ENCODE results near the gene FGGY.

The FGGY gene

DNA sequence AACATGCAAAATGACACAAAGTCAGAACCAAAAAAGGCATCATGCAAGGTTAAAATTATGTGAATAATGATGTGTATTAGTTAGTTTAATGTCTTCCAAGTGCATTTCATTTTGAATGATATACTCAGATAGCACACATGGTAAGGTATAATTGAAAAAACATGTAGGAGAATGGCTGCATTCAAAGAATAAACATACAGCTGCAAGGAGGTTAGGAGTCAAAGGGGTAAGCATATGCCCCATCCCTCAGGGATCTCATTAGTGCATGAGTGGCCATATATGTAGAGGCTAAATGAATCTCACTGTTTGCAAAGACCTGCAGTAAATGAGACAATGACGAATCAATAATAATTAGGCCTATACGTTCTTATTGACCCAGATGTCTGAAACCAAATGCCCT lies 338.2 kb downstream of the FGGY start:
- no peak overlapping the region for H3K4me3 ChIP-seq (ENCODE audit: low read depth, low read length)
- no peak for DNase-seq (ENCODE audit: low read depth)

DNA sequence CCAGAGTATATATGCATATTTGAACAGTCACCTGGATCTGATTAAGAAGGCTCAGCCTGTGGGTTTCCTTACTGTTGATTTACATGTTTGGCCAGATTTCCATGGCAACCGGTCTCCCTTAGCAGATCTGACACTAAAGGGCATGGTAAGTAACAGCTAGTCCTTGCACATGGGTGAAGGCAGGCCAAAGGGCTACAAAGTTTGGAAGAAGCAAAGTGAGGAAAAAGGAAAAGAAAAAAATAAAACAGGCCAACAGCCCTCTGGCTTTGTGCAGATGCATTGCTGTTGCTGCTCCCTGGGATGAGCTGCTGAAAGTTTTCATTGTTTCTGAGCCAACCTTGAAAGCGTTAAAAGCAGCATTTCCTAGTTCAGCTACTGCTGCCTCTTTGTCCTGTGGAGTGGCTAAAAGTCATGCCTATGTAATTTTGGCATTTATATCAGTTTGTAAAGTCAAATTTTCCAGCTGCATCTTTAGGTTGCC lies 341.4 kb downstream of the FGGY start:
- TF ChIP-seq MYC (IDR thresholded peaks at IDR 0.05; ENCODE audit: low read depth, low read length) = no peak
- no peak for TF ChIP-seq POLR2A (IDR thresholded peaks at IDR 0.05; ENCODE audit: extremely low read depth, insufficient read length)
- TF ChIP-seq, protein P1, sequence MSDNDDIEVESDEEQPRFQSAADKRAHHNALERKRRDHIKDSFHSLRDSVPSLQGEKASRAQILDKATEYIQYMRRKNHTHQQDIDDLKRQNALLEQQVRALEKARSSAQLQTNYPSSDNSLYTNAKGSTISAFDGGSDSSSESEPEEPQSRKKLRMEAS (IDR thresholded peaks at IDR 0.05; ENCODE audit: low read depth, low read length) = no peak
- TF ChIP-seq, protein P2, sequence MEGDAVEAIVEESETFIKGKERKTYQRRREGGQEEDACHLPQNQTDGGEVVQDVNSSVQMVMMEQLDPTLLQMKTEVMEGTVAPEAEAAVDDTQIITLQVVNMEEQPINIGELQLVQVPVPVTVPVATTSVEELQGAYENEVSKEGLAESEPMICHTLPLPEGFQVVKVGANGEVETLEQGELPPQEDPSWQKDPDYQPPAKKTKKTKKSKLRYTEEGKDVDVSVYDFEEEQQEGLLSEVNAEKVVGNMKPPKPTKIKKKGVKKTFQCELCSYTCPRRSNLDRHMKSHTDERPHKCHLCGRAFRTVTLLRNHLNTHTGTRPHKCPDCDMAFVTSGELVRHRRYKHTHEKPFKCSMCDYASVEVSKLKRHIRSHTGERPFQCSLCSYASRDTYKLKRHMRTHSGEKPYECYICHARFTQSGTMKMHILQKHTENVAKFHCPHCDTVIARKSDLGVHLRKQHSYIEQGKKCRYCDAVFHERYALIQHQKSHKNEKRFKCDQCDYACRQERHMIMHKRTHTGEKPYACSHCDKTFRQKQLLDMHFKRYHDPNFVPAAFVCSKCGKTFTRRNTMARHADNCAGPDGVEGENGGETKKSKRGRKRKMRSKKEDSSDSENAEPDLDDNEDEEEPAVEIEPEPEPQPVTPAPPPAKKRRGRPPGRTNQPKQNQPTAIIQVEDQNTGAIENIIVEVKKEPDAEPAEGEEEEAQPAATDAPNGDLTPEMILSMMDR (IDR thresholded peaks at IDR 0.05; ENCODE audit: low read depth, low read length) = no peak
- no peak for DNase-seq (ENCODE audit: low read depth)
- H3K4me3 ChIP-seq (ENCODE audit: low read depth, low read length) = no peak overlapping the region

More for the DNA sequence above, 338.2 kb downstream of the FGGY start:
- TF ChIP-seq, protein P1 (IDR thresholded peaks at IDR 0.05; ENCODE audit: low read depth, low read length) = no peak
- TF ChIP-seq POLR2A (IDR thresholded peaks at IDR 0.05; ENCODE audit: extremely low read depth, insufficient read length) (no peak), MYC (IDR thresholded peaks at IDR 0.05; ENCODE audit: low read depth, low read length) (no peak)
- TF ChIP-seq, protein P2 (IDR thresholded peaks at IDR 0.05; ENCODE audit: low read depth, low read length) = no peak

- TF ChIP-seq MYC (IDR thresholded peaks at IDR 0.05; ENCODE audit: low read depth, low read length) = no peak
- TF ChIP-seq, protein P2 (IDR thresholded peaks at IDR 0.05; ENCODE audit: low read depth, low read length) = no peak
- H3K4me3 ChIP-seq (ENCODE audit: low read depth, low read length) = no peak overlapping the region
- no peak for DNase-seq (ENCODE audit: low read depth)
Measured at GRCh38 chr1:59639266-59639665, 342.4 kb downstream of the FGGY start.

- TF ChIP-seq POLR2A (IDR thresholded peaks at IDR 0.05; ENCODE audit: extremely low read depth, insufficient read length) = no peak
- TF ChIP-seq, protein P2 (IDR thresholded peaks at IDR 0.05; ENCODE audit: low read depth, low read length) = no peak
- TF ChIP-seq, protein P1 (IDR thresholded peaks at IDR 0.05; ENCODE audit: low read depth, low read length) = no peak
- no peak for DNase-seq (ENCODE audit: low read depth)
- no peak overlapping the region for H3K4me3 ChIP-seq (ENCODE audit: low read depth, low read length)
Measured at GRCh38 chr1:59640851-59641250, 344.0 kb downstream of the FGGY start.

- H3K4me3 ChIP-seq (ENCODE audit: low read depth, low read length) = no peak overlapping the region
- TF ChIP-seq, protein P2 (IDR thresholded peaks at IDR 0.05; ENCODE audit: low read depth, low read length) = no peak
- TF ChIP-seq MYC (IDR thresholded peaks at IDR 0.05; ENCODE audit: low read depth, low read length) (no peak), POLR2A (IDR thresholded peaks at IDR 0.05; ENCODE audit: extremely low read depth, insufficient read length) (no peak)
- TF ChIP-seq, protein P1 (IDR thresholded peaks at IDR 0.05; ENCODE audit: low read depth, low read length) = no peak
- DNase-seq (ENCODE audit: low read depth) = no peak
Measured at GRCh38 chr1:59641836-59642235, 344.9 kb downstream of the FGGY start.

DNA sequence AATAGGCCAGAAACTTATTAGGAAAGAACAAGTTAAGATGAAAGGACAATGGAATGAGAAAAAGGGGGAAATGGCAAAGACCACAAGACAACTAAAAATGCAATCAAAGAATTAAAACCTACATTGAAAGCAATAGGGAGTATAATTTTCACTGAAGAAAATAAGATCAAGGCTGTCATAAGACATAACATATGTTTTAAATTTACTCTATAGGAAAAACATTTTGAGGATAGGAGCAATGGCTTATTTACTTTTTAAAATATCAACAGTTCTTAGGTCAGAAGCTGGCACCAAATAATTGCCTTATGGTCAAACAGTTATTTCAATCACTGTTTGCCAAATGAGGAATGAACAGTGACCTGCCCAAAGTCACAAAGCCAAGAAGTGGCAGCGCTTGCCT lies 346.6 kb downstream of the FGGY start:
- no peak for DNase-seq (ENCODE audit: low read depth)
- no peak overlapping the region for H3K4me3 ChIP-seq (ENCODE audit: low read depth, low read length)
- TF ChIP-seq, protein P2 (IDR thresholded peaks at IDR 0.05; ENCODE audit: low read depth, low read length) = no peak
- no peak for TF ChIP-seq MYC (IDR thresholded peaks at IDR 0.05; ENCODE audit: low read depth, low read length)
- TF ChIP-seq POLR2A (IDR thresholded peaks at IDR 0.05; ENCODE audit: extremely low read depth, insufficient read length) = no peak
- TF ChIP-seq, protein P1 (IDR thresholded peaks at IDR 0.05; ENCODE audit: low read depth, low read length) = no peak
